ENCODE measurements around the gene WDR53. TPM values are rescaled to one million over a fixed set of nuclear protein-coding genes. Genes with fewer than 3 reads are reported as not detected.

Gene WDR53
- total RNA-seq, 1 experiment from 2014 or later = 14.8 TPM

DNA sequence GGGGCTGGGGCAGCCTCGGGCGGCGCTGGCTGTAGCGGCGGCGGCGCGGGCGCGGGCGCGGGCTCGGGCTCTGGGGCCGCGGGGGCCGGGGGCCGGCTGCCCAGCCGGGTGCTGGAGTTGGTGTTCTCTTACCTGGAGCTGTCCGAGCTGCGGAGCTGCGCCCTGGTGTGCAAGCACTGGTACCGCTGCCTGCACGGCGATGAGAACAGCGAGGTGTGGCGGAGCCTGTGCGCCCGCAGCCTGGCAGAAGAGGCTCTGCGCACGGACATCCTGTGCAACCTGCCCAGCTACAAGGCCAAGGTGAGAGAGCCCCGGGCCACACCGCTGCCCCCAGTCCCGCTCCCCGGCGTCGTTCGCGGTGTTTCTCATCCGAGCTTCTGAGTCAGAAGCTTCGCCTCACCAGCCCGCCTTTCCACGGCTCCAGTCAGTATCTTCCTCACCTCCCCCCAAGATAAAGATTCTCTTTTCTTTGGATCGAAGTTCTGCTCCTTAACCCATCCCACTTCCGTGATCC is 706 bp upstream of the WDR53 start:
- no TSS peak for BruUV-seq (replicated peaks)
- H2AFZ ChIP-seq (ENCODE audit: low read depth, low read length, poor library complexity, severe bottlenecking) = no peak overlapping the region
- no peak for DNase-seq (ENCODE audit: low read depth, low spot score)
- H3K36me3 ChIP-seq (ENCODE audit: control insufficient read depth in 1 of 2, insufficient read depth in 2 of 2, low read length in 2 of 2) = peaks cover 0 to 4% of the 10 kb centered on the region in 2 experiments; a peak in 1 of 4 replicates
- peaks cover 83% of the 10 kb centered on the region for H3K79me2 ChIP-seq (ENCODE audit: insufficient read depth, low read length)
- peaks cover 6% of the 10 kb centered on the region; the same call in 1 of the 2 replicates for H4K20me1 ChIP-seq (ENCODE audit: insufficient read depth)
- no peaks in the 10 kb centered on the region for H3K9me3 ChIP-seq (ENCODE audit: control insufficient read depth in 1 of 2, insufficient read depth in 1 of 2, low read depth in 1 of 2, low read length in 2 of 2)
- peak overlapping the region; percentile 99 for H3K9ac ChIP-seq (ENCODE audit: low read length)
- ChIA-PET CTCF (no interaction called here), RAD21 (ENCODE audit: low non-redundant PET in 1 of 2, low total read pairs in 2 of 2, uncharacterized antibody in 2 of 2, unreplicated experiment in 2 of 2) (interaction anchor here in 1 of 2 experiments (1.6 kb wide), 1 partner anchor 373 kb away, joined by 3 read pairs; the partner anchor contains the start of gene NCBP2), POLR2A (no interaction called here)
- peak overlapping the region; percentile 70 for H3K27ac ChIP-seq (ENCODE audit: low read depth, low read length)
- TF ChIP-seq ZFX (IDR thresholded peaks at IDR 0.05) = peak; percentile 42; the same call in 1 of the 2 replicates
- no peak for TF ChIP-seq CEBPB (IDR thresholded peaks at IDR 0.05; ENCODE audit: low read depth)
- peak overlapping the region; percentile 93 for H3K4me2 ChIP-seq (ENCODE audit: low read length)
- intact Hi-C loops (cut with micrococcal nuclease) = no loop called here
- H3K4me3 ChIP-seq (replicated peaks in 1 of 2; ENCODE audit: low read depth in 1 of 2, low read length in 2 of 2) = peak overlapping the region; percentile 98 to 99
- peak; percentile 47 for ATAC-seq
- no peaks in the 10 kb centered on the region for H3K27me3 ChIP-seq (ENCODE audit: insufficient read depth, low read length)
- H3K4me1 ChIP-seq (ENCODE audit: control insufficient read depth in 1 of 2, insufficient read depth in 2 of 2, low read length in 2 of 2) = peaks cover 10 to 31% of the 10 kb centered on the region in 2 experiments
- H3K9me2 ChIP-seq (ENCODE audit: insufficient read depth) = no peaks in the 10 kb centered on the region

GRCh38 chr3:196563721-196564225 is 4.6 kb downstream of the WDR53 start:
- H3K27me3 ChIP-seq (ENCODE audit: insufficient read depth, low read length) = no peaks in the 10 kb centered on the region
- peak overlapping the region; percentile 17 to 23; a peak in 3 of 4 replicates for H3K4me3 ChIP-seq (replicated peaks in 1 of 2; ENCODE audit: low read depth in 1 of 2, low read length in 2 of 2)
- POLR2A ChIA-PET = no interaction called here
- intact Hi-C loops (cut with micrococcal nuclease) = no loop called here
- no peaks in the 10 kb centered on the region for H4K20me1 ChIP-seq (ENCODE audit: insufficient read depth)
- CTCF ChIA-PET = no interaction called here
- peak overlapping the region; percentile 47 for H3K9ac ChIP-seq (ENCODE audit: low read length)
- peaks cover 55% of the 10 kb centered on the region for H3K79me2 ChIP-seq (ENCODE audit: insufficient read depth, low read length)
- H3K9me3 ChIP-seq (ENCODE audit: control insufficient read depth in 1 of 2, insufficient read depth in 1 of 2, low read depth in 1 of 2, low read length in 2 of 2) = no peaks in the 10 kb centered on the region
- DNase-seq (ENCODE audit: low read depth, low spot score) (peak; percentile 47), ATAC-seq (no peak)
- H3K4me1 ChIP-seq (ENCODE audit: control insufficient read depth in 1 of 2, insufficient read depth in 2 of 2, low read length in 2 of 2) = peaks cover 13 to 33% of the 10 kb centered on the region in 2 experiments
- H2AFZ ChIP-seq (ENCODE audit: low read depth, low read length, poor library complexity, severe bottlenecking) = no peak overlapping the region
- peak overlapping the region; percentile 58 for H3K4me2 ChIP-seq (ENCODE audit: low read length)
- RAD21 ChIA-PET (ENCODE audit: low non-redundant PET in 1 of 2, low total read pairs in 2 of 2, uncharacterized antibody in 2 of 2, unreplicated experiment in 2 of 2) = no interaction called here
- BruUV-seq (replicated peaks) = no TSS peak
- TF ChIP-seq FOSL1 (IDR thresholded peaks at IDR 0.05; ENCODE audit: low read depth) = peak; percentile 45
- peak; percentile 32; the same call in 1 of the 2 replicates for TF ChIP-seq EGR1 (IDR thresholded peaks at IDR 0.05; ENCODE audit: low read depth)
- no peak for TF ChIP-seq ZFX (IDR thresholded peaks at IDR 0.05)
- peak; percentile 38; the same call in 1 of the 2 replicates for TF ChIP-seq SP1 (IDR thresholded peaks at IDR 0.05; ENCODE audit: low read depth)
- TF ChIP-seq RAD21 (IDR thresholded peaks at IDR 0.05; ENCODE audit: low read depth) = 0 out of 2 replicates have a peak, but pooled peaks have one; percentile 5
- no peaks in the 10 kb centered on the region; a peak in 1 of 4 replicates for H3K36me3 ChIP-seq (ENCODE audit: control insufficient read depth in 1 of 2, insufficient read depth in 2 of 2, low read length in 2 of 2)
- no peaks in the 10 kb centered on the region for H3K9me2 ChIP-seq (ENCODE audit: insufficient read depth)
- peak overlapping the region; percentile 66 for H3K27ac ChIP-seq (ENCODE audit: low read depth, low read length)
